Measurements from ENCODE around the gene CBX3.
"Not testable (repeated sequence)": the region's sequence is repeated elsewhere in the genome, so short reads cannot be mapped to it uniquely, and the experiment has no call there.

DNA sequence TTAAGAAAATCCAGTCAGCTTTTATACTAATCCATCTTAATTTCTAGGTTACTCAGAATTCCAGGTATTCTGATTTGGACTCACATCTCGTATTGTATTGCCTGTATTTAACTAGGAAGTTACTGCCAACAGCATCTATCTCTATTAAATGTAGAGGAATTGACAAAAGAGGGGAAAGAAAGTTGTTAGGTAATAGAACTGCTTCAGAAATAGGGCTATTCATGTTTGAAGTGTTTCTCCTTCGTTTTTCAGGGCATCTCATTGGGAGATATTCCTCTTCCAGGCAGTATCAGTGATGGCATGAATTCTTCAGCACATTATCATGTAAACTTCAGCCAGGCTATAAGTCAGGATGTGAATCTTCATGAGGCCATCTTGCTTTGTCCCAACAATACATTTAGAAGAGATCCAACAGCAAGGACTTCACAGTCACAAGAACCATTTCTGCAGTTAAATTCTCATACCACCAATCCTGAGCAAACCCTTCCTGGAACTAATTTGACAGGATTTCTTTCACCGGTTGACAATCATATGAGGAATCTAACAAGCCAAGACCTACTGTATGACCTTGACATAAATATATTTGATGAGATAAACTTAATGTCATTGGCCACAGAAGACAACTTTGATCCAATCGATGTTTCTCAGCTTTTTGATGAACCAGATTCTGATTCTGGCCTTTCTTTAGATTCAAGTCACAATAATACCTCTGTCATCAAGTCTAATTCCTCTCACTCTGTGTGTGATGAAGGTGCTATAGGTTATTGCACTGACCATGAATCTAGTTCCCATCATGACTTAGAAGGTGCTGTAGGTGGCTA lies 17.1 kb upstream of the CBX3 start:
- TF ChIP-seq, protein P1, sequence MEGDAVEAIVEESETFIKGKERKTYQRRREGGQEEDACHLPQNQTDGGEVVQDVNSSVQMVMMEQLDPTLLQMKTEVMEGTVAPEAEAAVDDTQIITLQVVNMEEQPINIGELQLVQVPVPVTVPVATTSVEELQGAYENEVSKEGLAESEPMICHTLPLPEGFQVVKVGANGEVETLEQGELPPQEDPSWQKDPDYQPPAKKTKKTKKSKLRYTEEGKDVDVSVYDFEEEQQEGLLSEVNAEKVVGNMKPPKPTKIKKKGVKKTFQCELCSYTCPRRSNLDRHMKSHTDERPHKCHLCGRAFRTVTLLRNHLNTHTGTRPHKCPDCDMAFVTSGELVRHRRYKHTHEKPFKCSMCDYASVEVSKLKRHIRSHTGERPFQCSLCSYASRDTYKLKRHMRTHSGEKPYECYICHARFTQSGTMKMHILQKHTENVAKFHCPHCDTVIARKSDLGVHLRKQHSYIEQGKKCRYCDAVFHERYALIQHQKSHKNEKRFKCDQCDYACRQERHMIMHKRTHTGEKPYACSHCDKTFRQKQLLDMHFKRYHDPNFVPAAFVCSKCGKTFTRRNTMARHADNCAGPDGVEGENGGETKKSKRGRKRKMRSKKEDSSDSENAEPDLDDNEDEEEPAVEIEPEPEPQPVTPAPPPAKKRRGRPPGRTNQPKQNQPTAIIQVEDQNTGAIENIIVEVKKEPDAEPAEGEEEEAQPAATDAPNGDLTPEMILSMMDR (IDR thresholded peaks at IDR 0.05), result not testable (repeated sequence)
- TF ChIP-seq POLR2A (IDR thresholded peaks at IDR 0.05), result not testable (repeated sequence)

Measured in body of pancreas (tissue), 4 donors.